ENCODE results near the gene WIPI1.
"Not testable (repeated sequence)": the region's sequence is repeated elsewhere in the genome, so short reads cannot be mapped to it uniquely, and the experiment has no call there.

Gene WIPI1

DNA sequence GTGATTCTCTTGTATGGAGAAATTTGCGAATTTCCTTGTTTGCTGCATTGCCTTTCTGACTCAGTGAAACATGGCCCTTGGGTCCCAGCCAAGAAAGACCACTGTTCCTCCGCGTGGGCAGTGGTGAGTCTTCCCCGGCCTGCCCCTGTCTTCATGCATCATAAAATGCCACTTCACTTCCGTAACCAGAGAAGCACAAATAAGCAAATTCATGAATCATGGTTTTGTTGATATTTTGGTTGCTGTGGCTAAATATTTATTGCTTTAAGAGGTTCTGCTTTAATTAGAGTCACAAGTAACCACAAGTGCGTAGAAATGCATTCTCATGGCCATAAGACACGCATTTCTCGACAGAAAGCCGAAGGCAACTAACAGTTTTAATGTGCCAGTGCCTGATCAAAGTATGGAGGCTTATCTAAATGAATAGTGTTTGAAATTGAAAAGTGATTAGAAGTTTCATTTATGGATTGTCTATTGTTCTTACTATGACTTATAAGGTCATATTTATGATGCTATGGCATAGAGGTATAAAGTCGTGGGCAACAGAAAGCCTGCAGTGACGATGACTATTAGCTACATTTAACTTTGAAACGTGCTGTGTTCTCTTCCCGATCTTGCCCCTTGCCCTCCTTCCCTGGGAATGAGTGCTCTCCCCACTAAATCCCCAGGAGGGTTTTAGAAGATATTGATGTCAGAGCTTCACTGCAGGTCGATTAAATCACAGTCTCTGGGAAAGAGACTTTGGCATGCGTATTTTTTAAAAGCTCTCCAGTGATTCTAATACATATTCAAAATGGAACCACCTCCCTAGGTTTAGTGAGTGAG, 76.0 kb downstream of the WIPI1 start:
- POLR2A ChIA-PET: no interaction called here
- CTCF ChIA-PET: interaction anchor here (0.6 to 1.3 kb wide), 2 partner anchors 18 to 26 kb away, joined by 3 to 8 read pairs; no protein-coding TSS in a partner anchor
- no peak for DNase-seq (ENCODE audit: extremely low spot score)
- no peak for TF ChIP-seq TARDBP (IDR thresholded peaks at IDR 0.05)
- no peak for TF ChIP-seq FOXA1 (IDR thresholded peaks at IDR 0.05)
- no peak for TF ChIP-seq SP1 (IDR thresholded peaks at IDR 0.05)
- no peak for TF ChIP-seq FOXM1 (IDR thresholded peaks at IDR 0.05; ENCODE audit: borderline replicate concordance)
- no peak for TF ChIP-seq ARNT (IDR thresholded peaks at IDR 0.05)
- no peak for TF ChIP-seq L3MBTL2 (conservative IDR thresholded peaks at IDR 0.05)
- no peak for TF ChIP-seq ZNF384 (IDR thresholded peaks at IDR 0.05)
- TF ChIP-seq NFRKB (IDR thresholded peaks at IDR 0.05): no peak
- no peak for TF ChIP-seq BHLHE40 (IDR thresholded peaks at IDR 0.05; ENCODE audit: borderline replicate concordance)
- no peak for TF ChIP-seq HDGF (IDR thresholded peaks at IDR 0.05; ENCODE audit: borderline replicate concordance)
- no peak for TF ChIP-seq FOXK2 (IDR thresholded peaks at IDR 0.05)
- TF ChIP-seq, protein P1, sequence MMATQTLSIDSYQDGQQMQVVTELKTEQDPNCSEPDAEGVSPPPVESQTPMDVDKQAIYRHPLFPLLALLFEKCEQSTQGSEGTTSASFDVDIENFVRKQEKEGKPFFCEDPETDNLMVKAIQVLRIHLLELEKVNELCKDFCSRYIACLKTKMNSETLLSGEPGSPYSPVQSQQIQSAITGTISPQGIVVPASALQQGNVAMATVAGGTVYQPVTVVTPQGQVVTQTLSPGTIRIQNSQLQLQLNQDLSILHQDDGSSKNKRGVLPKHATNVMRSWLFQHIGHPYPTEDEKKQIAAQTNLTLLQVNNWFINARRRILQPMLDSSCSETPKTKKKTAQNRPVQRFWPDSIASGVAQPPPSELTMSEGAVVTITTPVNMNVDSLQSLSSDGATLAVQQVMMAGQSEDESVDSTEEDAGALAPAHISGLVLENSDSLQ (IDR thresholded peaks at IDR 0.05): no peak
- no peak for TF ChIP-seq LEF1 (IDR thresholded peaks at IDR 0.05; ENCODE audit: borderline replicate concordance)
- TF ChIP-seq CTBP1 (IDR thresholded peaks at IDR 0.05; ENCODE audit: borderline replicate concordance): no peak
- TF ChIP-seq ELF4 (IDR thresholded peaks at IDR 0.05): no peak
- no peak for TF ChIP-seq SUZ12 (IDR thresholded peaks at IDR 0.05)

DNA sequence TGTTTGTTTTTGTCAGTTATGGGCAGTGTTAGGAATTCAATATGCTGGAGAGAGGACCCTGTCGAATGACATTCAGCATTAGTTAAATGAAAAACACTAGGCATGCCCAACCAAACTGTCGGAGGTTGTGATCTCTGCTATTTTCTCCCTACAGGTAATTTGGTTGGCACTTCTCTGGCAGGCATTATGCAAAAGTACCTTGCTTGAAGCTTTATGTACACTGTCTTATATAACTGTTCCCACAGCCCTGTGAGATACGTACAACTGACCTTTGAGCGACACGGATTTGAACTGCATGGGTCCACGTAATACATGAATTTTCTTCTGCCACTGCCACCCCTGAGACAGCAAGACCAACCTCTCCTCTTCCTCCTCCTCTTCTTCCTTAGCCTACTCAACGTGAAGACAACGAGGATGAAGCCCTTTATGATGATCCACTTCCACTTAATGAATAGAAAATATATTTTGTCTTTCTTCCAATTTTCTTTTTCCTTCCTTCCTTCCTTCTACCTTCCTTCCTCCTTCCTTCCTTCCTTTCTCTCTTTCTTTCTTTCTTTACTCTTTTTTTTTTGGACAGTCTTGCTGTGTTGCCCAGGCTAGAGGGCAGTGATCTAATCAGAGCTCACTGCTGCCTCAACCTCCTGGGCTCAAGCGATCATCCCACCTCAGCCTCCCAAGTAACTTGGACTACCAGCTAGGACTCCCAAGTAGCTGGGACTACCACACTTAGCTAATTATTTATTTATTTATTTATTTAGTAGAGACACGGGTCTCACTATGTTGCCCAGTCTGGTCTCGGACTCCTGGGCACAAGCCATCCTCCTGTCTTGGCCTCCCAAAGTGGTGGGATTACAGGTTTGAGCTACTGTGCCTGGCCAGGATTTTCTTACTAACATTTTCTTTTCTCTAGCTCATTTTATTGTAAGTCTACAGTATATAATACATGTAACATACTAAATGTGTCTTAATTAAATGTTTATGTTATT, 77.3 kb downstream of the WIPI1 start:
- no peak for TF ChIP-seq ELF4 (IDR thresholded peaks at IDR 0.05)
- ChIA-PET CTCF (no interaction called here), POLR2A (no interaction called here)
- DNase-seq (ENCODE audit: extremely low spot score): no peak

DNA sequence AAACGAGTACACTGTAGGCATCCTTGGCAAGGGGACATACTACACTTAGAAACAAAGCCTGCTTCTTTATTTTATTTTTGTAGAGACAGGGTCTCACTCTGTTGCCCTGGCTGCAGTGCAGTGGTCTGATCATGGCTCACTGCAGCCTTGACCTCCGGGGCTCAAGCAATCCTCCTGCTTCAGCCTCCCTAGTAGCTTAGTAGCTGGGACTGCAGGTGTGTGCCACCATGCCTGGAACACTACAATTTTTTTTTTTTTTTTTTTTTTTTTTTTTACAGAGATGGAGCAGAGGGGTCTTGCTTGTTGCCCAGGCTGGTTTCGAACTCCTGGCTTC, 78.2 kb downstream of the WIPI1 start:
- DNase-seq (ENCODE audit: extremely low spot score): no peak
- ChIA-PET CTCF (no interaction called here), POLR2A (no interaction called here)
- TF ChIP-seq FOXM1 (IDR thresholded peaks at IDR 0.05; ENCODE audit: borderline replicate concordance): no peak
- no peak for TF ChIP-seq TARDBP (IDR thresholded peaks at IDR 0.05)
- no peak for TF ChIP-seq ARNT (IDR thresholded peaks at IDR 0.05)

DNA sequence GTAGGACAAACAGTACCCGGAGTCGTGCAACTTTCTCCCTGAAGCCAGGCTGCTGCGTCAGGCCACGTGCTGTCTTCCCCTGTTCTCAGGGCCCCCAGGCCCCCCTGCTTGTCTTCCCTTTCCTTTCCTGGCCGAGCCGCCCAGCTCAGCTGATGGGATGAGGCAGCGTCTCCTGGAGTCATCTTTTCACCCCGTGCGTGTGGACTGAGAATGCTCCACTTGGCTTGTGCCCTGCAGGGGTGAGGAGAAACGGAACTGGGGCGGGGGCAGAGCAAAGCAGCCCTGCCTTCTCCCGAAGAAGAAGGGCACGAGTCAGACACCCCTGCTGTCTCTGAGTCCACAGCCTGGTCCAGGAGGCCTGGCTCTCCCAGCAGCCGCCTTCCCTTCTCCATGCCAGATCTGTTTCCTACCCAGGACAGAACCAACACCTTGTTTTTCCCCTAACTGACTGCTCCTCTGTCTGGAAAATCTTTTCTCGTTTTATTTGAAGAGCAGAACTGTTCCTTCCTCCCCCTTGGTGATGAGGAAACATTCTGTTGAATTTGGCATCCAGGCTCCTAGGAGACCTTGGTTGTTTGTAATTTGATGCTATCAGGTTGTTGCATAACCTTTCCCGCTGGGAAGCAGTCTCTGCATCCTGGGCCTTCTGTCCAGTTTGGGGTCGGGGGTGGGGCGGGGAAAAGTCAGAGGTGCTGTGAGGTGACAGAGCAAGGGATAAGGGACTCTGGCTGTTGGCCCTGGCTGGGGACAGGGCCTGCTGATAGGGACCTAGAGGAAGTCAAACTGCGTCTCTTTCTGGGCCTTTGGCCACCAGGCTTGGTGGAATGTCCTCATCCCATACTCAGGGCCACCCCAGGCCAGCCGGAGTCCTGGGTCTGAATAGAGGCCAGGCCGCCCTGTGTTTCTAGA, 78.8 kb downstream of the WIPI1 start:
- POLR2A ChIA-PET: interaction anchor here (1.2 kb wide), 1 partner anchor 86 kb away, joined by 3 read pairs; no protein-coding TSS in a partner anchor
- TF ChIP-seq SP1 (IDR thresholded peaks at IDR 0.05) (no peak), ZNF384 (IDR thresholded peaks at IDR 0.05) (no peak), ARNT (IDR thresholded peaks at IDR 0.05) (no peak), FOXK2 (IDR thresholded peaks at IDR 0.05) (no peak), LEF1 (IDR thresholded peaks at IDR 0.05; ENCODE audit: borderline replicate concordance) (no peak), CTBP1 (IDR thresholded peaks at IDR 0.05; ENCODE audit: borderline replicate concordance) (no peak)
- CTCF ChIA-PET: no interaction called here
- DNase-seq (ENCODE audit: extremely low spot score): peak; percentile 41

DNA sequence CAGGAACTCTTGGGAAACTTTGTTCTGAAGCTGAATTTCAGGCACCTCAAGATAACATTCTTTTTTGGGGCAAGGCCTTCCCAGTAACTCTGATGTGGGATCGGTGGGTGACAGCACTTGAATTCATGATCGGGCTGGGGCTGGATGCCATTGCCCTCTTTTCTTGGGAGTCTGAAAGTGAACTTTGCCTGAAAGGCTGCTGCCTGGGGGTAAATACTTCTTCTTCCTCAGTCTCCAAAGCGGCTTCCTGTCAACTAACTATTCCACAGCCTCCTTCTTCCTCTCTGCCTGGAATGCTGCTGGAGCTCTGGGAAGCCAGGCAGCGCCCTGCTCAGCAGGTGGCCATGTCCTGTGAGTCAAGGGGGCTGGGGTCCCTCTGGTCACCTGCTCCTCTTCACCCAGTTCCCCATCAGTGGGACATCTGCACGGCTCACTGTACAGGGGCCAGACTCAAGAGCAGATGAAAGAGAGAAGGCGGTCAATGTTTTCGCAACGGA, 79.5 kb downstream of the WIPI1 start:
- ChIA-PET POLR2A (interaction anchor here (1.2 kb wide), 1 partner anchor 85 kb away, joined by 3 read pairs; no protein-coding TSS in a partner anchor), CTCF (no interaction called here)
- TF ChIP-seq FOXA1 (IDR thresholded peaks at IDR 0.05): no peak
- no peak for TF ChIP-seq TARDBP (IDR thresholded peaks at IDR 0.05)
- TF ChIP-seq NFRKB (IDR thresholded peaks at IDR 0.05): no peak
- TF ChIP-seq L3MBTL2 (conservative IDR thresholded peaks at IDR 0.05): no peak
- DNase-seq (ENCODE audit: extremely low spot score): no peak

DNA sequence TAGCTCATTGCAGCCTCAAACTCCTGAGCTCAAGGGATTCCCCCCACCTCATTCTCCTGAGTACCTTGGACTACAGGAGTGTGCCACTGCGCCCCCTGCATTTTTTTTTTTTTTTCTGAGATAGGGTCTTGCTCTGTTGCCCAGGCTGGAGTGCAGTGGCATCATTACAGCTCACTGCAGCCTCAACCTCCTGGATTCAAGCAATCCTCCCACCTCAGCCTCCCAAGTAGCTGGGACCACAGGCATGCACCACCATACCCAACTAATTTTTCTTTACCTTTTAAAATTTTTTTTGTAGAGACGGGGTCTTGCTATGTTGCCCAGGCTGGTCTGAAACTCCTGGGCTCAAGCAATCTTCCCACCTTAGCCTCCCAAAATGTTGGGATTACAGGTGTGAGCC, 81.1 kb downstream of the WIPI1 start:
- DNase-seq (ENCODE audit: extremely low spot score); POLR2A ChIA-PET: not testable (repeated sequence)
- CTCF ChIA-PET: interaction anchor here (0.6 kb wide), 1 partner anchor 48 kb away, joined by 3 read pairs; no protein-coding TSS in a partner anchor

DNA sequence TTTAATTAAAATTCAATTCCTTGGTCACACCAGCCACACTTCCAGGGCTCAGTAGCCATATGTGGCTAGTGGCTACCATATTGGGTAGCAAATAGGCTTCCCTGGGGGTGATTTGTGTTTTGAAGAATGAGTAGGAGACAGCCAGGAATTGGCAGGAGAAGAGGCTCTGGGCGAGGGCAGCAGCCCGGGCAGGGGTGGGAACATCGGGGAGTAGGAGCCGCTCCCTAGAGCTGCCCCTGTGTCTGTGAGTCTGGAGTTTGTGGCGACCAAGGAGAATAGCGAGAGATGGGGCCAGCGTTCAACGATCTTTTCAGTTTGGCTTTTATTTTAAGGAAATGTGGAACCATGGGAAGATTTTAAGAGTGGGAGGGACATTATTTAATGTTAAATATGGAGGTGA, 81.7 kb downstream of the WIPI1 start:
- CTCF ChIA-PET: interaction anchor here (1.5 kb wide), 1 partner anchor 26 kb away, joined by 3 read pairs; no protein-coding TSS in a partner anchor
- no peak for DNase-seq (ENCODE audit: extremely low spot score)
- no peak for TF ChIP-seq CTBP1 (IDR thresholded peaks at IDR 0.05; ENCODE audit: borderline replicate concordance)
- TF ChIP-seq FOXA1 (IDR thresholded peaks at IDR 0.05): no peak
- TF ChIP-seq BHLHE40 (IDR thresholded peaks at IDR 0.05; ENCODE audit: borderline replicate concordance): no peak
- no peak for TF ChIP-seq LEF1 (IDR thresholded peaks at IDR 0.05; ENCODE audit: borderline replicate concordance)
- TF ChIP-seq FOXK2 (IDR thresholded peaks at IDR 0.05): no peak
- TF ChIP-seq ELF4 (IDR thresholded peaks at IDR 0.05): no peak
- TF ChIP-seq, protein P1 (IDR thresholded peaks at IDR 0.05): no peak
- TF ChIP-seq HDGF (IDR thresholded peaks at IDR 0.05; ENCODE audit: borderline replicate concordance): no peak
- TF ChIP-seq SUZ12 (IDR thresholded peaks at IDR 0.05): no peak
- TF ChIP-seq SP1 (IDR thresholded peaks at IDR 0.05): no peak
- TF ChIP-seq TARDBP (IDR thresholded peaks at IDR 0.05): no peak
- no peak for TF ChIP-seq NFRKB (IDR thresholded peaks at IDR 0.05)
- no peak for TF ChIP-seq ZNF384 (IDR thresholded peaks at IDR 0.05)
- TF ChIP-seq ARNT (IDR thresholded peaks at IDR 0.05): no peak
- no peak for TF ChIP-seq L3MBTL2 (conservative IDR thresholded peaks at IDR 0.05)
- no peak for TF ChIP-seq FOXM1 (IDR thresholded peaks at IDR 0.05; ENCODE audit: borderline replicate concordance)
- POLR2A ChIA-PET: no interaction called here

All from HEK293T (cell line).